GM12865 (cell line): Measurements from ENCODE around the gene KCNK13.
"Not testable (repeated sequence)": the region's sequence is repeated elsewhere in the genome, so short reads cannot be mapped to it uniquely, and the experiment has no call there.

ENCODE experiments used
- DNase-seq: peaks from one replicate; pipeline ENCODE4 v3.0.0; 2010; ENCODE audit warnings: low read depth
- H3K4me3 ChIP-seq: 2 replicates; pipeline ENCODE4 v1.5.1; 2011; ENCODE audit warnings: mild to moderate bottlenecking, low read depth, low read length, control low read depth
- TF ChIP-seq, protein P1 (sequence below): IDR thresholded peaks from 2 replicates; pipeline ENCODE4 v1.5.1; 2011; ENCODE audit warnings: low read length, control low read depth, low read depth, inconsistent platforms; ENCODE audit not compliant: insufficient read depth; ENCODE audit errors: missing control alignments

The KCNK13 gene

DNA sequence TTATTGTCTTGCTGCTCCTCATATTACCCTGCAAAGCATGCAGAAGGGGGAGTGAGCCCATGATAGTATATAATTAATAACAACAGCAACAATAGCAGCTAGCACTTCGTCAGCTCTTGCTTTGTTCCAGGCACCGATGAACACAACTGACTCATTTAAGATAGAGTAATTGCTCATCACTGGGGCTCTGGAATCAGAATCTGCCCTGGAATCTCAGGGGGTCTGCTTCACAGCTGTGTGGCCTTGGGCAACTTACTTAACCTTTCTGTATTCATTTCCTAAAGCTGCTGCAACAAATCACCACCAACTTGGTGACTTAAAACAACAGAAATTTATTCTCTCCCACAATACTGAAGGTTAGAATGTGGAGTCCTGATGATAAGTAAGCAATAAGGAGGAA lies 139.6 kb downstream of the KCNK13 start:
- DNase-seq, result no peak
- no peak overlapping the region for H3K4me3 ChIP-seq
- TF ChIP-seq, protein P1, sequence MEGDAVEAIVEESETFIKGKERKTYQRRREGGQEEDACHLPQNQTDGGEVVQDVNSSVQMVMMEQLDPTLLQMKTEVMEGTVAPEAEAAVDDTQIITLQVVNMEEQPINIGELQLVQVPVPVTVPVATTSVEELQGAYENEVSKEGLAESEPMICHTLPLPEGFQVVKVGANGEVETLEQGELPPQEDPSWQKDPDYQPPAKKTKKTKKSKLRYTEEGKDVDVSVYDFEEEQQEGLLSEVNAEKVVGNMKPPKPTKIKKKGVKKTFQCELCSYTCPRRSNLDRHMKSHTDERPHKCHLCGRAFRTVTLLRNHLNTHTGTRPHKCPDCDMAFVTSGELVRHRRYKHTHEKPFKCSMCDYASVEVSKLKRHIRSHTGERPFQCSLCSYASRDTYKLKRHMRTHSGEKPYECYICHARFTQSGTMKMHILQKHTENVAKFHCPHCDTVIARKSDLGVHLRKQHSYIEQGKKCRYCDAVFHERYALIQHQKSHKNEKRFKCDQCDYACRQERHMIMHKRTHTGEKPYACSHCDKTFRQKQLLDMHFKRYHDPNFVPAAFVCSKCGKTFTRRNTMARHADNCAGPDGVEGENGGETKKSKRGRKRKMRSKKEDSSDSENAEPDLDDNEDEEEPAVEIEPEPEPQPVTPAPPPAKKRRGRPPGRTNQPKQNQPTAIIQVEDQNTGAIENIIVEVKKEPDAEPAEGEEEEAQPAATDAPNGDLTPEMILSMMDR, result no peak

DNA sequence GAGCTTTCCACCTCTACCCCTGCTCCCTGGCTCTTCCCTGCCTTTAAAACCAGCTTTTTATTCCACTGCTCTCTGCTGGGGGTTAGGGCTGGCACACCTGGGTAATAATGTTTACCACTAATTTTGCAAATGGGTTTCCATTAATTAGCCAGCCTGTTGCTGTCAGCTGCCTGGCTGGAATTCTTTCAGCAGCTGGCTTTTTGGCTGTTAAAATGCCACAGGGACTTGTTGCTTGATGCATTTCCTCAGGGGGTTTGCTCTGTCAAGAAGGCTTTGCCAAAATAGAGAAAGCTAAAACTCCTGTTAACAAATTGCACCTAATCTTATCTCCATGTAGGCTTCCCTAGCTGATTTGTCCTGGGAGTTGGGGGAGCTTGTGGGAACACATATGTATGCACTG lies 142.7 kb downstream of the KCNK13 start:
- no peak overlapping the region for H3K4me3 ChIP-seq
- no peak for DNase-seq
- TF ChIP-seq, protein P1, result no peak

DNA sequence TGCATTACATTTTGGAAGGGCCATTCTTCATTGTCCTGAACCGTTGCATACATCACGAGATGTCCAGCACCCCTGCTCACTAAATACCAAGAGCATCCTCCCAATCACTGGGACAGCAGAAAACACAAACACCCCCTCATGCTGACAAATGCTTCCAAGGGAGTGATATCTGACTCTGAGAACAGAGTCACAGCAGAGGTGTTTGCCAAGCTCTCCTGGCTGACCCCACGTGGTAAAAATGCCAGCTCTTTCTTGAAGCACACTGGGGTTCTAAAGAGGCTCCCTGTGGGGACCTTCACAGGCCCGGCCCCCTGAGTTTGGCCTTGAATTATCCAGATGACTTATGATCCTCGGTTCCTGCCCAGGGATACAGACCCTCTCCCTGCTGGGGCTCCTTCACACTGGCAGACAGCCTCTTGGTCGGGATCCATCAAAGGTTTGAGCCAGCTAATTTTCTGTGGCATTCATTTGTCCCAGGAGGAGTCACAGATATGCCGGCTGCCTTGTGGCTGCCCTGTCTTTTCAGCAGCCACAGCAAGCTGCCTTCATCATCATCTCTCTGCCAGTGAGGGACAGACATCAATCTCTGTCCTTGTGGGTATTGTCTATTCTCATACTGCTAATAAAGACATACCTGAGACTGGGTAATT lies 151.4 kb downstream of the KCNK13 start:
- DNase-seq, result no peak
- TF ChIP-seq, protein P1, result no peak
- H3K4me3 ChIP-seq, result no peak overlapping the region

DNA sequence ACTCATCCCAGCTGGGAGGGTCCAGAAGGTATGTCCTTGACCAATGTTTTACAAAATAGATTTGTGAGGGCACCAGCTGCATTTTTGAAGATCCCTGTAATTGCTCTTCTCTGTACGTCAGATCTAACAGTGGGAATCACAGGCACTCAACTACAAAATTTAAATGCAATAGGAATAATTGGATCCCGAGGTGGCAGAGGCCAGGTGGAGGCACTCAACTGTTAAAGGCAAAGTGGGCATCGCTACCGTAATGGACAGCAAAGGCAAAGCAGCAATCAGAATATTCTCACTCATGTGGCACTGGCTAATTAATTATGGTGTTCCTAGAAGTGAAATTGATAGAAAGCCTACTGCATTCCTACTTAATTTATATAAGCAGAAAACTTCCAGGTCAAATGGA lies 166.7 kb downstream of the KCNK13 start:
- no peak for DNase-seq
- TF ChIP-seq, protein P1, result no peak
- no peak overlapping the region for H3K4me3 ChIP-seq

DNA sequence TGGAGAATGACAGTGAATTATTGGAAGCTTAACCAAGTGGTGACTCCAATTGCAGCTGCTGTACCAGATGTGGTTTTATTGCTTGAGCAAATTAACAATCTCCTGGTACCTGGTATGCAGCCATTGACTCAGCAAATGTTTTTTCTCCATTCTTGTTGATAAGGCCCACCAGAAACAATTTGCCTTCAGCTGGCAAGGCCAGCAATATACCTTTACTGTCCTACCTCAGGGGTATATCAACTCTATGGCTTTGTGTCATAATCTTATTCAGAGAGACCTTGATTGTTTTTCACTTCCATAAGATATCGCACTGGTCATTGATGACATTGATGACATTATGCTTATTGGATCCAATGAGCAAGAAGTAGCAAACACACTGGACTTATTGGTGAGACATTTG lies 168.1 kb downstream of the KCNK13 start:
- not testable (repeated sequence) for H3K4me3 ChIP-seq, DNase-seq
